Thyroid gland (tissue), 4 donors: ENCODE data around the gene ELAVL2.

ENCODE experiments used
- CTCF ChIP-seq, 6 experiments: fragments of 200-600 bp in 3 of 6; fragments of 450-650 bp in 3 of 6; sonication (generic) in 3 of 6; IDR thresholded peaks; one replicate each; pipeline ENCODE4 v1.5.1; 2016 to 2019; ENCODE audit warnings: antibody characterized with exemption in 6 of 6, mild to moderate bottlenecking in 2 of 6, inconsistent platforms in 1 of 6, moderate library complexity in 1 of 6
- POLR2A ChIP-seq, 2 donors: fragments of 450-650 bp; IDR thresholded peaks; one replicate each; pipeline ENCODE4 v1.6.1; 2017; ENCODE audit warnings: antibody characterized with exemption in 2 of 2, mild to moderate bottlenecking in 2 of 2, moderate library complexity in 1 of 2

- TF ChIP-seq CTCF (IDR thresholded peaks at IDR 0.05): no peak
- TF ChIP-seq POLR2A (IDR thresholded peaks at IDR 0.05): no peak
These were observed 151.9 kb downstream of the ELAVL2 start for GRCh38 chr9:23674016-23674585.
